ENCODE results near the gene CPNE4. TPM values are rescaled to one million over a fixed set of nuclear protein-coding genes. Genes with fewer than 3 reads are reported as not detected.

CPNE4 gene
- total RNA-seq, 2 donors from 2014 or later: not detected

DNA sequence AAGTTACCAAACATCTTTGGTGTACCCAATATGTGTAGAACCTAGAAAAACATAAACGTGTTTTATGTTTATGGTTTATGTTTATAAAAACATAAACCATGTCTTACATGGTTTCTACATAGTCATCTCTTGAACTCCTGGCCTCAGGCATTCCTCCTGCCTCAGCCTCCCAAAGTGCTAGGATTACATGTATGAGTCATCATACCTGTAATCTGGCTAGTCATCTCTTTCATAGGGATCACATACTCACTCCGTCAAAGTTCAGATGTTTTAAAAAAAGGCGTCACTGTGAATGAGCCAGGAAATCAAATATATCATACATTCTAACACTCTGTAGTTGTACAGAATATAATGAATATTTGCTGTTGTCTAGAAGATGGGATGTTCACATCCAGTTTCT, 178.6 kb downstream of the CPNE4 start:
- Histone ChIP-seq H3K4me3 (no peak overlapping the region), H3K9me3 (no peaks in the 10 kb centered on the region), H3K36me3 (replicated peaks in 1 of 2; ENCODE audit: insufficient read depth in 1 of 2, low read depth in 2 of 2) (no peaks in the 10 kb centered on the region), H3K27me3 (peaks cover 0 to 6% of the 10 kb centered on the region in 2 donors), H3K4me1 (no peaks in the 10 kb centered on the region), H3K27ac (no peak overlapping the region)
- intact Hi-C loops (cut with DNase I): no loop called here
- TF ChIP-seq, protein P1, sequence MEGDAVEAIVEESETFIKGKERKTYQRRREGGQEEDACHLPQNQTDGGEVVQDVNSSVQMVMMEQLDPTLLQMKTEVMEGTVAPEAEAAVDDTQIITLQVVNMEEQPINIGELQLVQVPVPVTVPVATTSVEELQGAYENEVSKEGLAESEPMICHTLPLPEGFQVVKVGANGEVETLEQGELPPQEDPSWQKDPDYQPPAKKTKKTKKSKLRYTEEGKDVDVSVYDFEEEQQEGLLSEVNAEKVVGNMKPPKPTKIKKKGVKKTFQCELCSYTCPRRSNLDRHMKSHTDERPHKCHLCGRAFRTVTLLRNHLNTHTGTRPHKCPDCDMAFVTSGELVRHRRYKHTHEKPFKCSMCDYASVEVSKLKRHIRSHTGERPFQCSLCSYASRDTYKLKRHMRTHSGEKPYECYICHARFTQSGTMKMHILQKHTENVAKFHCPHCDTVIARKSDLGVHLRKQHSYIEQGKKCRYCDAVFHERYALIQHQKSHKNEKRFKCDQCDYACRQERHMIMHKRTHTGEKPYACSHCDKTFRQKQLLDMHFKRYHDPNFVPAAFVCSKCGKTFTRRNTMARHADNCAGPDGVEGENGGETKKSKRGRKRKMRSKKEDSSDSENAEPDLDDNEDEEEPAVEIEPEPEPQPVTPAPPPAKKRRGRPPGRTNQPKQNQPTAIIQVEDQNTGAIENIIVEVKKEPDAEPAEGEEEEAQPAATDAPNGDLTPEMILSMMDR (IDR thresholded peaks at IDR 0.05): no peak
- no peak for TF ChIP-seq POLR2A (IDR thresholded peaks at IDR 0.05)
- no peak for ATAC-seq
- WGBS, 2 donors: 64 to 74% methylated on average over 3 of the region's 3 CpGs
- DNase-seq: no peak

DNA sequence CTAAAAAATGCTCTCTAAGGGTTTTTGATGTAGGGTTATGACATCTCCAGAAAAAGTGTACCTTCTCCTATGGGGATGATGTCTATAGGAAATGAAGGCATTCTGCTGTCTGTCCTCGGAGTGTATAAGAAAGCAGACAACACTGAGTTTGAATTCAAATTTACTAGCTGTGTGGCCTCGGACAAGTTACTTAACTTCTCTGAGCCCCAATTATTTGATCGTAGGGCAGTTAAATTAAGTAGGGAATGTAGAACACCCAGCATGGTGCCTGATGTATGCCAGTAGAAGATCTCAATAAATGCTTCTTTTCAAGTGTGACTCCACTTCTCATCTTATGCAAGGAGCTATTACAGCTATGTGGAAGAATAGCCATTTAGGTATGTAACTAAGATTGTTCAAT, 184.6 kb downstream of the CPNE4 start:
- WGBS, 2 donors: 58 to 62% methylated on average over 3 of the region's 3 CpGs
- no peaks in the 10 kb centered on the region for H3K4me1 ChIP-seq
- no peaks in the 10 kb centered on the region for H3K9me3 ChIP-seq
- no peaks in the 10 kb centered on the region for H3K36me3 ChIP-seq (replicated peaks in 1 of 2; ENCODE audit: insufficient read depth in 1 of 2, low read depth in 2 of 2)
- H3K27ac ChIP-seq: no peak overlapping the region
- no peak overlapping the region for H3K4me3 ChIP-seq
- DNase-seq (no peak), ATAC-seq (no peak)
- H3K27me3 ChIP-seq: no peaks in the 10 kb centered on the region
- intact Hi-C loops (cut with DNase I): no loop called here
- no peak for TF ChIP-seq POLR2A (IDR thresholded peaks at IDR 0.05)
- TF ChIP-seq, protein P1 (IDR thresholded peaks at IDR 0.05): no peak

DNA sequence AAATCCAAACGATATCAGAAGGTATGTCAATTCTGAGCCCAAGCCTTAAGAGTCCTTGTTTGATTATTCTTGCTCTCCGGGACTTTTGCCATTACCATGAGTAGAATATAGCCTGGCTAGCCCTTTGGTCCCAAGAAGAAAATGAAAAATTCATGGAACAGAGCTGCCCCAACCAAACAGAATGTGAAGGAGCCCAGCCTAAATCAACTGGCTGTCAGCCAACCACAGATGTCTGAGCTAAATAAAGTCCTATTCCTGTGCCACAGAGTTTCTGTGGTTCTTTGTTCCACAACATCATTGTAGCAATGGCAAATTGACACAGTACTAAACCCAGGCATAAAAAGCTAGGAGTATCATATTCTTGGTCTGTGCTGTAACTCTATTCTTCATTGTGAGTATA, 185.2 kb downstream of the CPNE4 start:
- H3K4me3 ChIP-seq: no peak overlapping the region
- no peaks in the 10 kb centered on the region for H3K27me3 ChIP-seq
- ATAC-seq (no peak), DNase-seq (no peak)
- intact Hi-C loops (cut with DNase I): no loop called here
- 49 to 81% methylated on average over 2 of the region's 2 CpGs for WGBS, 2 donors
- H3K9me3 ChIP-seq: no peaks in the 10 kb centered on the region
- no peak overlapping the region for H3K27ac ChIP-seq
- TF ChIP-seq, protein P1 (IDR thresholded peaks at IDR 0.05): no peak
- TF ChIP-seq POLR2A (IDR thresholded peaks at IDR 0.05): no peak
- no peaks in the 10 kb centered on the region for H3K4me1 ChIP-seq
- H3K36me3 ChIP-seq (replicated peaks in 1 of 2; ENCODE audit: insufficient read depth in 1 of 2, low read depth in 2 of 2): no peaks in the 10 kb centered on the region

DNA sequence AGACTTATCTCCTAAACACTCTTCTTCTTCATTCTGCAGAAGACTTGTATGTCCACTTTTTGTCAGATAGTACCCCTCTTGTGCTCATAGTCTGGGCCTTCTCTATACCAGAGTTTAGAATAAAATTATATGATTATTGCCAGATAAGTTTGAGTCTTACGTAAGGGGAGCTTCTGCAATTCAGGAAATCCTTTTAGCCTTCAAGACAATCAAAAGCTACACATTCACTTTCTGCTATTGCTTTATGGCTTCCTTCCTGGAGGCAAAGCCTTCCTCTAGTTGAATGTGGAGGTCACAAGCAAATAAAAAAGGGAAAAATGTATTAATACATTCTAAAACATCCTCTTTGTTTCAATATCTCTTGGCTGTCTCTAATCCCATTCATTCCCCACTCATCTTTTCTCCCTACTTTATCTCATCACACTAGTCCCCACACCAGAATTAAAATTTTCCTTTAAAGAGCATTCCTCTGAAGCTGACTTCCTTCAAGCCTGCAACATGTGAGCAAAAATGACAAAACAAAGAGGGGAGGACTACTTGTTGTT, 186.8 kb downstream of the CPNE4 start:
- intact Hi-C loops (cut with DNase I): no loop called here
- Histone ChIP-seq H3K4me3 (no peak overlapping the region), H3K9me3 (no peaks in the 10 kb centered on the region), H3K36me3 (replicated peaks in 1 of 2; ENCODE audit: insufficient read depth in 1 of 2, low read depth in 2 of 2) (no peaks in the 10 kb centered on the region), H3K27me3 (no peaks in the 10 kb centered on the region), H3K4me1 (no peaks in the 10 kb centered on the region), H3K27ac (no peak overlapping the region)
- TF ChIP-seq, protein P1 (IDR thresholded peaks at IDR 0.05): no peak
- no peak for TF ChIP-seq POLR2A (IDR thresholded peaks at IDR 0.05)
- 71 to 75% methylated on average over 1 of the region's 1 CpG for WGBS, 2 donors
- DNase-seq (no peak), ATAC-seq (no peak)

DNA sequence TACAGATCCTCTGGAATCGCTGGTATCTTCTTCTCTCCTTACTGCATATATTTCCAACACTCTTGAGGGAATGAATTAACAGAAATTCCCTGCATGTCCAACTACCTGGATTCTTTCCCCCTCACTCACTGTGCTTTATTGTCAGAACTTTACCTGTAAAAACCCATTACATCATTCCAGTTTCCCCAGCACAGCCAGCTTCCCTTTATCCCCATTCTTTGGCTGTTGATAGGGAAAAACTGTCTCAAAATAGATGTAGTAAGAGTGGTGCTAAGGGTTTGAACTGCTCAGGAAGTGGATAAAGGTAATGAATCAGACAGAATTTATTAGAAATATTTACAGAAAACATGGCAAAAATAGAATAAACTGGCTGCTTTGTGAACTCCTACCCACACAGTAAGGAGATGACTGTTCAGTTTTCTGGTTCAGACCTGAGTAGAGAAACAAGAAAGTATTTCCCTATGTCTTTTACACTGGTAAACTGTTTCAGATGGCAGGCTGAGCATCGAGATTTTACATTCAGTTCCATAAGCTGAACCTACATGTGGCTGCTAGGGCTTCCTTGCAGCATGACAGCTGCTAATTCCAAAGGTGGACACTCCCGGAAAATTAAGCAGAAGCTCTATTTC, 188.4 kb downstream of the CPNE4 start:
- H3K27me3 ChIP-seq: no peaks in the 10 kb centered on the region
- no peak for DNase-seq
- no peaks in the 10 kb centered on the region for H3K36me3 ChIP-seq (replicated peaks in 1 of 2; ENCODE audit: insufficient read depth in 1 of 2, low read depth in 2 of 2)
- TF ChIP-seq, protein P1 (IDR thresholded peaks at IDR 0.05): no peak
- H3K4me1 ChIP-seq: no peaks in the 10 kb centered on the region
- no peaks in the 10 kb centered on the region for H3K9me3 ChIP-seq
- no peak overlapping the region for H3K27ac ChIP-seq
- 12 to 66% methylated on average over 3 of the region's 3 CpGs for WGBS, 2 donors
- intact Hi-C loops (cut with DNase I): no loop called here
- H3K4me3 ChIP-seq: no peak overlapping the region
- ATAC-seq: no peak

Measured in body of pancreas (tissue), 4 donors.